ENCODE data around the gene UBE2QL1.

Gene UBE2QL1

GRCh38 chr5:6522923-6523322, 74.3 kb downstream of the UBE2QL1 start:
- no peak for FAIRE-seq
- no peak for DNase-seq (ENCODE audit: insufficient read length)
- TF ChIP-seq POLR2A (IDR thresholded peaks at IDR 0.05; ENCODE audit: low read depth, low read length), result no peak
- TF ChIP-seq POLR2AphosphoS5 (IDR thresholded peaks at IDR 0.05; ENCODE audit: low read depth, low read length), result no peak
- no peak for TF ChIP-seq TAF1 (IDR thresholded peaks at IDR 0.05; ENCODE audit: borderline replicate concordance, low read depth, low read length)

- no peak for TF ChIP-seq POLR2AphosphoS5 (IDR thresholded peaks at IDR 0.05; ENCODE audit: low read depth, low read length)
- no peak for TF ChIP-seq TAF1 (IDR thresholded peaks at IDR 0.05; ENCODE audit: borderline replicate concordance, low read depth, low read length)
- no peak for TF ChIP-seq POLR2A (IDR thresholded peaks at IDR 0.05; ENCODE audit: low read depth, low read length)
- DNase-seq (ENCODE audit: insufficient read length) (no peak), FAIRE-seq (no peak)
Measured at GRCh38 chr5:6525422-6525821, 76.8 kb downstream of the UBE2QL1 start.

- FAIRE-seq, result no peak
- DNase-seq (ENCODE audit: insufficient read length), result no peak
- no peak for TF ChIP-seq POLR2AphosphoS5 (IDR thresholded peaks at IDR 0.05; ENCODE audit: low read depth, low read length)
Measured at GRCh38 chr5:6525910-6526309, 77.3 kb downstream of the UBE2QL1 start.

GRCh38 chr5:6527749-6528455, 79.2 kb downstream of the UBE2QL1 start:
- TF ChIP-seq TAF1 (IDR thresholded peaks at IDR 0.05; ENCODE audit: borderline replicate concordance, low read depth, low read length), result no peak
- no peak for TF ChIP-seq POLR2AphosphoS5 (IDR thresholded peaks at IDR 0.05; ENCODE audit: low read depth, low read length)
- FAIRE-seq, result no peak
- DNase-seq (ENCODE audit: insufficient read length), result no peak

GRCh38 chr5:6535594-6535993, 86.9 kb downstream of the UBE2QL1 start:
- DNase-seq (ENCODE audit: insufficient read length), result no peak
- TF ChIP-seq TAF1 (IDR thresholded peaks at IDR 0.05; ENCODE audit: borderline replicate concordance, low read depth, low read length), result no peak
- no peak for TF ChIP-seq POLR2A (IDR thresholded peaks at IDR 0.05; ENCODE audit: low read depth, low read length)
- TF ChIP-seq POLR2AphosphoS5 (IDR thresholded peaks at IDR 0.05; ENCODE audit: low read depth, low read length), result no peak
- no peak for FAIRE-seq

GRCh38 chr5:6539060-6539459, 90.4 kb downstream of the UBE2QL1 start:
- TF ChIP-seq TAF1 (IDR thresholded peaks at IDR 0.05; ENCODE audit: borderline replicate concordance, low read depth, low read length) (no peak), POLR2AphosphoS5 (IDR thresholded peaks at IDR 0.05; ENCODE audit: low read depth, low read length) (no peak), POLR2A (IDR thresholded peaks at IDR 0.05; ENCODE audit: low read depth, low read length) (no peak)
- FAIRE-seq, result no peak
- no peak for DNase-seq (ENCODE audit: insufficient read length)

- TF ChIP-seq POLR2AphosphoS5 (IDR thresholded peaks at IDR 0.05; ENCODE audit: low read depth, low read length) (no peak), TAF1 (IDR thresholded peaks at IDR 0.05; ENCODE audit: borderline replicate concordance, low read depth, low read length) (no peak), POLR2A (IDR thresholded peaks at IDR 0.05; ENCODE audit: low read depth, low read length) (no peak)
- DNase-seq (ENCODE audit: insufficient read length) (no peak), FAIRE-seq (no peak)
Measured at GRCh38 chr5:6540111-6540827, 91.6 kb downstream of the UBE2QL1 start.

GRCh38 chr5:6541256-6542013, 92.8 kb downstream of the UBE2QL1 start:
- FAIRE-seq (no peak), DNase-seq (ENCODE audit: insufficient read length) (no peak)
- TF ChIP-seq POLR2AphosphoS5 (IDR thresholded peaks at IDR 0.05; ENCODE audit: low read depth, low read length) (no peak), POLR2A (IDR thresholded peaks at IDR 0.05; ENCODE audit: low read depth, low read length) (no peak), TAF1 (IDR thresholded peaks at IDR 0.05; ENCODE audit: borderline replicate concordance, low read depth, low read length) (no peak)

GRCh38 chr5:6542421-6543345, 94.0 kb downstream of the UBE2QL1 start:
- DNase-seq (ENCODE audit: insufficient read length), result no peak
- FAIRE-seq, result no peak
- TF ChIP-seq POLR2AphosphoS5 (IDR thresholded peaks at IDR 0.05; ENCODE audit: low read depth, low read length), result no peak
- TF ChIP-seq POLR2A (IDR thresholded peaks at IDR 0.05; ENCODE audit: low read depth, low read length), result no peak
- TF ChIP-seq TAF1 (IDR thresholded peaks at IDR 0.05; ENCODE audit: borderline replicate concordance, low read depth, low read length), result no peak

GRCh38 chr5:6543346-6543730, 94.7 kb downstream of the UBE2QL1 start:
- FAIRE-seq, result no peak
- TF ChIP-seq POLR2A (IDR thresholded peaks at IDR 0.05; ENCODE audit: low read depth, low read length) (no peak), POLR2AphosphoS5 (IDR thresholded peaks at IDR 0.05; ENCODE audit: low read depth, low read length) (no peak), TAF1 (IDR thresholded peaks at IDR 0.05; ENCODE audit: borderline replicate concordance, low read depth, low read length) (no peak)
- DNase-seq (ENCODE audit: insufficient read length), result no peak
